Measurements from ENCODE around the gene INPP5A.

DNA sequence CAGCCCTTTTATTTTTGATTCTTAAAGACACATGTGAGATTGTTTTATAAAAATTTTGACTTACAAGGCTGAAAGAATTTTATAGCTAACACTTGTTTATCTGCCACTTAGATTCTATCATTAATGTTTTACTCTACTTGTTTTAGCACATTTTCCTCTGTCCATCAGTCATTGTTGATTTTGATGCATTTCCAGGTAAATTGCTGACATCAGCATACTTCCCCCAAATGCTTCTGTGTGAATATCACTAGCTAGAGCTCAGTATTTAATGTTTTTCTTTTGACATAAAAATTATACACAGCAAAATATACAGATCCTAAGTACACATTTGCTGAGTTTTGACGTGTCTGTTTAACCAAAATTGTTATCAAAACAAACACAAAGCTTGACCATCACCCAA is 43.0 kb downstream of the INPP5A start:
- no peak for TF ChIP-seq CTCF (conservative IDR thresholded peaks at IDR 0.05; ENCODE audit: low read length)
- no peak for TF ChIP-seq EZH2phosphoT487 (IDR thresholded peaks at IDR 0.05; ENCODE audit: borderline replicate concordance)

All from Loucy (cell line).